Measurements from ENCODE around the gene TMEM38B. TPM values are rescaled to one million over a fixed set of nuclear protein-coding genes. Genes with fewer than 3 reads are reported as not detected.

TMEM38B gene
- total RNA-seq, 1 experiment from 2014 or later, result 14.5 TPM

DNA sequence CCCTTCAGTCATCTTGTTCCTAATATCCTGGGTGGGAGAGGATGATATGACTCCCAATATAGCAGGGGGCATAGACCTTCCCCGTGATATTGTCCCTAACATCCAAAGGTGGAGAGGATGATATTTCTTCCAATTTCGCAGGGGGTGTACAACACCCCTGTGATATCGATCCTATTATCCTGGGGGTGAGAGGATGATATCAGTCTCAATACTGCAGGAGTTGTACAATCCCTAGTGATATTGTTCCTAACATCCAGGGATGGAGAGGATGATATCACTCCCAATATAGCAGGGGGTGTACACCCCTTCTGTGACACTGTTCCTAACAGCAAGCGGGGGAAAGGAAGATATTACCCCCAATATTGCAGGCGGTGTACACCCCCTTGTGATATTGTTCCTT is 122.6 kb downstream of the TMEM38B start:
- Mint-ChIP-seq H3K27ac (no peak overlapping the region), H3K36me3 (ENCODE audit: insufficient read depth in 1 of 3, low read depth in 3 of 3) (no peaks in the 10 kb centered on the region), H3K4me3 (no peak overlapping the region), H3K4me1 (no peaks in the 10 kb centered on the region), H3K27me3 (ENCODE audit: low read depth) (no peaks in the 10 kb centered on the region), H3K9me3 (peaks cover 5% of the 10 kb centered on the region in 2 experiments)
- Histone ChIP-seq H2BK120ac (ENCODE audit: low read depth, low read length, poor library complexity, severe bottlenecking) (no peak overlapping the region), H2BK15ac (ENCODE audit: low read depth, low read length) (no peak overlapping the region), H3K27ac (ENCODE audit: insufficient read length, low read depth, low read length) (no peak overlapping the region), H3K79me1 (ENCODE audit: insufficient read depth, low read depth, low read length, poor library complexity, severe bottlenecking) (no peaks in the 10 kb centered on the region), H3K9ac (ENCODE audit: extremely low read depth, insufficient read length, low read length) (no peak overlapping the region), H3K18ac (ENCODE audit: insufficient read length, low read depth, low read length) (no peak overlapping the region), H3K79me2 (ENCODE audit: insufficient read depth, low read length) (no peaks in the 10 kb centered on the region), H3K4me2 (ENCODE audit: insufficient read depth, insufficient read length, low read length) (no peak overlapping the region), H3K14ac (ENCODE audit: insufficient read depth, low read length) (no peak overlapping the region), H3K4me1 (ENCODE audit: insufficient read depth, low read length) (no peaks in the 10 kb centered on the region), H3K27me3 (ENCODE audit: insufficient read depth, low read length) (no peaks in the 10 kb centered on the region), H2AFZ (ENCODE audit: low read length) (no peak overlapping the region), H2AK5ac (ENCODE audit: insufficient read length, low read length) (no peak overlapping the region), H4K8ac (replicated peaks; ENCODE audit: insufficient read length, low read depth, low read length) (no peak overlapping the region), H3T11ph (ENCODE audit: low read length) (no peak overlapping the region), H2BK20ac (ENCODE audit: low read depth, low read length, poor library complexity, severe bottlenecking) (no peak overlapping the region), H4K91ac (ENCODE audit: insufficient read length, low read depth, low read length) (no peak overlapping the region), H2BK12ac (ENCODE audit: insufficient read length, low read depth, low read length) (no peak overlapping the region), H4K5ac (ENCODE audit: insufficient read length, low read depth, low read length) (no peak overlapping the region), H3K9me3 (ENCODE audit: control insufficient read depth, low read depth, low read length) (no peaks in the 10 kb centered on the region), H3K56ac (ENCODE audit: insufficient read length, low read depth, low read length) (no peak overlapping the region), H4K20me1 (ENCODE audit: control insufficient read depth, insufficient read depth, insufficient read length) (no peaks in the 10 kb centered on the region), H2BK5ac (ENCODE audit: insufficient read length, low read length) (no peak overlapping the region), H3K4ac (ENCODE audit: low read depth, low read length) (no peak overlapping the region), H3K23ac (ENCODE audit: insufficient read length, low read depth, low read length) (no peak overlapping the region), H3K23me2 (ENCODE audit: insufficient read length, low read depth, low read length, poor library complexity, severe bottlenecking) (no peaks in the 10 kb centered on the region)
- TF ChIP-seq, protein P1, sequence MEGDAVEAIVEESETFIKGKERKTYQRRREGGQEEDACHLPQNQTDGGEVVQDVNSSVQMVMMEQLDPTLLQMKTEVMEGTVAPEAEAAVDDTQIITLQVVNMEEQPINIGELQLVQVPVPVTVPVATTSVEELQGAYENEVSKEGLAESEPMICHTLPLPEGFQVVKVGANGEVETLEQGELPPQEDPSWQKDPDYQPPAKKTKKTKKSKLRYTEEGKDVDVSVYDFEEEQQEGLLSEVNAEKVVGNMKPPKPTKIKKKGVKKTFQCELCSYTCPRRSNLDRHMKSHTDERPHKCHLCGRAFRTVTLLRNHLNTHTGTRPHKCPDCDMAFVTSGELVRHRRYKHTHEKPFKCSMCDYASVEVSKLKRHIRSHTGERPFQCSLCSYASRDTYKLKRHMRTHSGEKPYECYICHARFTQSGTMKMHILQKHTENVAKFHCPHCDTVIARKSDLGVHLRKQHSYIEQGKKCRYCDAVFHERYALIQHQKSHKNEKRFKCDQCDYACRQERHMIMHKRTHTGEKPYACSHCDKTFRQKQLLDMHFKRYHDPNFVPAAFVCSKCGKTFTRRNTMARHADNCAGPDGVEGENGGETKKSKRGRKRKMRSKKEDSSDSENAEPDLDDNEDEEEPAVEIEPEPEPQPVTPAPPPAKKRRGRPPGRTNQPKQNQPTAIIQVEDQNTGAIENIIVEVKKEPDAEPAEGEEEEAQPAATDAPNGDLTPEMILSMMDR (conservative IDR thresholded peaks at IDR 0.05), result no peak
- no peak for DNase-seq
- WGBS (ENCODE audit: extremely low coverage, insufficient read length, low lambda C conversion rate), result no CpG with 5 or more reads among the region's 5 CpGs

Measured in H9 (cell line).